Small intestine (tissue), 7 donors: ENCODE results near the gene TMEM131. TPM values are rescaled to one million over a fixed set of nuclear protein-coding genes. Genes with fewer than 3 reads are reported as not detected.
A peak's percentile ranks its signal among the peaks of the same experiment; 100 is the strongest.
"Not testable (repeated sequence)": the region's sequence is repeated elsewhere in the genome, so short reads cannot be mapped to it uniquely, and the experiment has no call there.

Experiments used
- DNase-seq, 2 donors: peaks; one replicate each; pipeline versions ENCODE4 v3.0.0 to v3.0.0-alpha.2; 2013
- FAIRE-seq: peaks from 2 replicates; lab custom pipeline; 2012; peaks lifted over from hg19 to GRCh38; lab: Jason Lieb, UNC
- H3K27ac ChIP-seq, 3 donors: one replicate each; pipeline ENCODE4 v1.5.1; 2013; ENCODE audit warnings: low read length in 2 of 3, mild to moderate bottlenecking in 2 of 3, control low read depth in 1 of 3, inconsistent platforms in 1 of 3, low read depth in 1 of 3, moderate library complexity in 1 of 3
- H3K27me3 ChIP-seq, 3 donors: one replicate each; pipeline ENCODE4 v1.6.1; 2013; ENCODE audit warnings: low read length in 3 of 3, inconsistent platforms in 1 of 3; ENCODE audit not compliant: control insufficient read depth in 3 of 3, insufficient read depth in 3 of 3
- H3K36me3 ChIP-seq, 3 donors: one replicate each; pipeline ENCODE4 v1.6.1; 2013; ENCODE audit warnings: low read length in 3 of 3, inconsistent platforms in 1 of 3, low read depth in 1 of 3, mild to moderate bottlenecking in 1 of 3, moderate library complexity in 1 of 3; ENCODE audit not compliant: control insufficient read depth in 3 of 3, insufficient read depth in 2 of 3
- H3K4me1 ChIP-seq, 3 donors: one replicate each; pipeline ENCODE4 v1.6.1; 2013; ENCODE audit warnings: low read length in 2 of 3, inconsistent platforms in 1 of 3, low read depth in 1 of 3, mild to moderate bottlenecking in 1 of 3, moderate library complexity in 1 of 3; ENCODE audit not compliant: control insufficient read depth in 3 of 3, insufficient read depth in 2 of 3
- H3K4me3 ChIP-seq, 3 donors: one replicate each; pipeline ENCODE4 v1.5.1; 2013; ENCODE audit warnings: low read length in 3 of 3, control low read depth in 1 of 3, inconsistent platforms in 1 of 3, low read depth in 1 of 3, mild to moderate bottlenecking in 1 of 3, moderate library complexity in 1 of 3
- H3K9me3 ChIP-seq, 2 donors: one replicate each; pipeline ENCODE4 v1.6.1; 2013; ENCODE audit warnings: low read depth in 1 of 2, low read length in 1 of 2; ENCODE audit not compliant: control insufficient read depth in 2 of 2, insufficient read depth in 1 of 2
- WGBS, 3 donors: extraction: QIAGEN DNeasy Blood & Tissue Kit; methylation state at CpG; one replicate each; pipeline ENCODE4 v1.1.7; 2013; 5-methylcytosine and 5-hydroxymethylcytosine counted together
- polyA plus RNA-seq, 4 donors: library from polyadenylated mRNA; stranded (reverse) in 3 of 4; unstranded in 1 of 4; fragments of 200-250 nt in 3 of 4; fragments of 120-200 nt in 1 of 4; gene quantifications; one replicate each; pipeline versions ENCODE4 v1.2.1 to v1.2.3, GENCODE V29; 2013
- donor health status: healthy with polysubstance abuse.
- donor health status: control.
- donor health status: control.
- donor health status: Bipolar disorder and iron deficiency.
- donor health status: healthy.

The TMEM131 gene
- polyA plus RNA-seq, 4 donors, result 6.5 to 47.7 (median 13.8) TPM

DNA sequence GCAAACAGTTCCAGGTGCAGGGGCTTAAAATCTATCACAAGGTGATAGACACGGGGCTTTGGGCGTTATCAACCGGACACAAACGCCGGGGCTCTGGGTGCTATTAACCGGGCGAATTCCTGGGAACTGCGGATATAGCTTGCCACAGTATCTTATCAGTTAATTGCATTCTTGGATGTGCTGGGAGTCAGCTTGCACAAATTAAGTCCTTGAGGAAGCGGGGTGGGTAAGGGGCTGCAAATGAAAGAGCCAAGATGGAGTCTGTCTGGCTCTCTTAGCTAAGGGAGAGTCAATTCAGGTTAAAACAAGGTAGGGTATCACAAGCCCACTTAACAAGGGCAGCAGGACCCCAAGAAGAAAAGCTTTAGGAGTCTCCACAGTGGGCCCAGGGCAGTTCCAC lies 283.6 kb downstream of the TMEM131 start:
- peak overlapping the region in 1 of 3 donors; percentile 4 for H3K27ac ChIP-seq
- 15 to 61% (median 45%) methylated on average over 9 of the region's 9 CpGs for WGBS, 3 donors
- H3K4me1 ChIP-seq, H3K9me3 ChIP-seq, H3K4me3 ChIP-seq, DNase-seq, H3K36me3 ChIP-seq, H3K27me3 ChIP-seq, FAIRE-seq: not testable (repeated sequence)

- Histone ChIP-seq H3K9me3 (no peaks in the 10 kb centered on the region), H3K27me3 (peaks cover 0 to 7% (median 0%) of the 10 kb centered on the region in 3 donors), H3K4me1 (peaks cover 0 to 4% (median 3%) of the 10 kb centered on the region in 3 donors), H3K27ac (no peak overlapping the region), H3K4me3 (no peak overlapping the region), H3K36me3 (no peaks in the 10 kb centered on the region)
- FAIRE-seq, result no peak
- 77 to 84% (median 80%) methylated on average over 6 of the region's 6 CpGs for WGBS, 3 donors
- no peak for DNase-seq
Observed at GRCh38 chr2:97711394-97711711, 284.4 kb downstream of the TMEM131 start.

- H3K36me3 ChIP-seq, result no peaks in the 10 kb centered on the region
- FAIRE-seq (no peak), DNase-seq (no peak)
- no peaks in the 10 kb centered on the region for H3K9me3 ChIP-seq
- H3K4me3 ChIP-seq, result no peak overlapping the region
- H3K27ac ChIP-seq, result no peak overlapping the region
- H3K4me1 ChIP-seq, result peaks cover 0 to 4% (median 3%) of the 10 kb centered on the region in 3 donors
- peaks cover 0 to 7% (median 0%) of the 10 kb centered on the region in 3 donors for H3K27me3 ChIP-seq
- WGBS, 3 donors, result 91 to 95% (median 92%) methylated on average over 8 of the region's 8 CpGs
Observed at GRCh38 chr2:97708608-97709007, 287.1 kb downstream of the TMEM131 start.

DNA sequence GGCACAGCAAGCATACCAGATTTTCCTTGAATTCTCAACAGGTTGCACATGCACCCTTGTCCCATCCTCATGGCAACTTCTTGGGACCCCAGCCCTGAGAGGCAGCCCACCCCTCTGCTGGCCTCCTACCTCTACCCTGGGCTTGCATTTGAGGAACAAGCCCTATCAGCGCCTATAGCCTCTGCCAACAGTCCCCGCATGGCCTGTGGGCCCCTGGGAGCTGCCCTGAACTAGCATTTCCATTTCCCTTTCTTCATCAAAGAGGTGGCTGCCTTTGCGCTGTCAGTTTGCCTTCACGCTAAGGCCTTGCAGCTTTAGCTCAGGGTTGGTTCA lies 287.7 kb downstream of the TMEM131 start:
- Histone ChIP-seq H3K27ac (no peak overlapping the region), H3K9me3 (no peaks in the 10 kb centered on the region), H3K4me1 (peaks cover 0 to 4% (median 3%) of the 10 kb centered on the region in 3 donors), H3K4me3 (no peak overlapping the region), H3K36me3 (no peaks in the 10 kb centered on the region), H3K27me3 (peaks cover 0 to 7% (median 0%) of the 10 kb centered on the region in 3 donors)
- FAIRE-seq, result no peak
- no peak for DNase-seq
- 77 to 89% (median 79%) methylated on average over 4 of the region's 4 CpGs for WGBS, 3 donors

GRCh38 chr2:97707362-97708047 lies 288.2 kb downstream of the TMEM131 start:
- DNase-seq (peak; percentile 27 to 92), FAIRE-seq (no peak)
- peaks cover 0 to 4% (median 3%) of the 10 kb centered on the region in 3 donors for H3K4me1 ChIP-seq
- peaks cover 0 to 7% (median 0%) of the 10 kb centered on the region in 3 donors for H3K27me3 ChIP-seq
- 29 to 64% (median 37%) methylated on average over 11 of the region's 11 CpGs for WGBS, 3 donors
- H3K4me3 ChIP-seq, result no peak overlapping the region
- no peaks in the 10 kb centered on the region for H3K36me3 ChIP-seq
- H3K27ac ChIP-seq, result peak overlapping the region in 1 of 3 donors; percentile 13
- H3K9me3 ChIP-seq, result no peaks in the 10 kb centered on the region

DNA sequence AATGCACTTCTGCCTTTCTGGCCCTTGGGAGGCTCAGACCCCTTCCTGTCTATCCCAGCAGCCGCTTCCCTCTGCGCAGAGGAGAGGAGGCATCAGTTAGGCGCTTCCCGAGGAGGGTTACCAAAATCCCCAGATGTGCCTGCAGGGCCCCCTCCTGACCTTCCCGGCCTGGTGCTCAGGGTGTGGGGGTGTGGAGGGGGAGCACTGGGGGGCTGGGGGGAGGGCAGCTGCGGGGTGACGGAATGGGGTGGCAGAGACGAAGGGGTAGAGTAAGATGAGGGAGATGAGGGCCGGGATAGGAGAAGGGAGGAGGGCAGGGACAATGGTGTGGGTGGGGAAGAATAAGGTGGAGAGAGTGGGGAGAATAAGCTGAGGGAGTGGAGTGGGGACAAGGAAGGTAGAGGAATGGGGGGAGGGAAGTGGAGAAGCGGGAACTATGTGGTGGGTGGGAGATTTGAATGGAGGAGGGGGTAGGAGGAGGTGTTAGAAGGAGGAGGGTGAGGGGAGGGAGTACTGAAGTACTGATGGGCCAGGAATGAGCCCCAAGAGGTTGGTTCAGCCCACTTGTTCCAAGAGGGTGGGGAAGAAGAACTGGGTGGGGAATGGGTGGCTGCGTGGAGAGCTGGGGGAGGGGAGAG lies 288.9 kb downstream of the TMEM131 start:
- 80 to 83% (median 82%) methylated on average over 11 of the region's 11 CpGs for WGBS, 3 donors
- H3K4me3 ChIP-seq, result no peak overlapping the region
- H3K9me3 ChIP-seq, result no peaks in the 10 kb centered on the region
- H3K36me3 ChIP-seq, result no peaks in the 10 kb centered on the region
- no peak for FAIRE-seq
- peaks cover 0 to 7% (median 0%) of the 10 kb centered on the region in 3 donors for H3K27me3 ChIP-seq
- DNase-seq, result no peak
- H3K27ac ChIP-seq, result peak overlapping the region in 1 of 3 donors; percentile 13
- peaks cover 0 to 4% (median 3%) of the 10 kb centered on the region in 3 donors for H3K4me1 ChIP-seq

Other genes with a start within 250 kb of the TMEM131 start
- gene VWA3B, start 91.2 kb upstream of the TMEM131 start, polyA plus RNA-seq, result 1 to 10 TPM in 1 of 4 donors, under 1 TPM in 2, not detected in 1; 0.16 to 1.4 (median 0.51) TPM